H1 (cell line): ENCODE data around the gene NXNL2. TPM values are rescaled to one million over a fixed set of nuclear protein-coding genes. Genes with fewer than 3 reads are reported as not detected.
A peak's percentile ranks its signal among the peaks of the same experiment; 100 is the strongest.

Source experiments
- CTCF ChIA-PET: fragments of 300-600 bp; sonication (Branson Sonifier 250); formaldehyde crosslinking; loops from one replicate; lab custom pipeline; 2021; ENCODE audit not compliant: partially characterized antibody; lab: Charles Lee
- POLR2A ChIA-PET: fragments of 300-600 bp; sonication (Branson Sonifier 250); formaldehyde crosslinking; loops from one replicate; lab custom pipeline; 2021; ENCODE audit warnings: inconsistent platforms; ENCODE audit not compliant: partially characterized antibody; lab: Charles Lee
- DNase-seq, 2 experiments: peaks; one replicate each; pipeline versions ENCODE4 v3.0.0 to v3.0.0-alpha.2; 2010 to 2022; ENCODE audit warnings: low spot score in 2 of 2, low read depth in 1 of 2, mixed read lengths in 1 of 2
- FAIRE-seq: peaks from 2 replicates; lab custom pipeline; 2011; peaks lifted over from hg19 to GRCh38; lab: Jason Lieb, UNC
- H2AFZ ChIP-seq: 2 replicates; pipeline ENCODE4 v1.8.1; 2012; ENCODE audit warnings: low read length, inconsistent platforms
- H2AK5ac ChIP-seq: 2 replicates; pipeline ENCODE4 v1.6.1; 2013; ENCODE audit warnings: low read depth, low read length
- H2BK120ac ChIP-seq: replicated peaks from 2 replicates; pipeline ENCODE3; 2013; ENCODE audit warnings: low read depth, low read length, inconsistent platforms
- H2BK12ac ChIP-seq: 2 replicates; pipeline ENCODE4 v1.6.1; 2013; ENCODE audit warnings: low read depth, low read length
- H2BK15ac ChIP-seq: 2 replicates; pipeline ENCODE4 v1.6.1; 2013; ENCODE audit warnings: low read length
- H2BK20ac ChIP-seq: 2 replicates; pipeline ENCODE4 v1.6.1; 2013; ENCODE audit warnings: low read length
- H2BK5ac ChIP-seq: 2 replicates; pipeline ENCODE4 v1.6.1; 2013; ENCODE audit warnings: low read depth, low read length
- H3K14ac ChIP-seq: 2 replicates; pipeline ENCODE4 v1.6.1; 2013; ENCODE audit warnings: inconsistent platforms; ENCODE audit not compliant: insufficient read length
- H3K18ac ChIP-seq: 2 replicates; pipeline ENCODE4 v1.6.1; 2013; ENCODE audit warnings: low read length; ENCODE audit errors: extremely low read depth
- H3K23ac ChIP-seq: 2 replicates; pipeline ENCODE4 v1.6.1; 2013; ENCODE audit warnings: inconsistent platforms; ENCODE audit not compliant: insufficient read length
- H3K23me2 ChIP-seq: 2 replicates; pipeline ENCODE4 v1.6.1; 2013; ENCODE audit warnings: low read depth, low read length
- H3K27ac ChIP-seq: 2 replicates; pipeline ENCODE4 v1.6.1; 2011; ENCODE audit warnings: low read depth, low read length, inconsistent platforms
- H3K27me3 ChIP-seq, 4 experiments: replicated peaks in 1 of 4; 1 replicate in 1 of 4; 2 replicates in 3 of 4; pipeline versions ENCODE4 v1.6.1 to v1.8.1; 2011 to 2013; ENCODE audit warnings: low read length in 3 of 4, mild to moderate bottlenecking in 3 of 4, inconsistent platforms in 2 of 4, mixed read lengths in 2 of 4, moderate library complexity in 1 of 4; ENCODE audit not compliant: control insufficient read depth in 3 of 4, insufficient read depth in 3 of 4; ENCODE audit errors: extremely low read depth in 1 of 4
- H3K36me3 ChIP-seq, 4 experiments: 2 replicates each; pipeline versions ENCODE4 v1.6.1 to v1.8.1; 2011 to 2013; ENCODE audit warnings: mild to moderate bottlenecking in 4 of 4, low read length in 3 of 4, moderate library complexity in 2 of 4, control low read depth in 1 of 4, inconsistent platforms in 1 of 4; ENCODE audit not compliant: insufficient read depth in 4 of 4, control insufficient read depth in 2 of 4
- H3K4ac ChIP-seq: replicated peaks from 2 replicates; pipeline ENCODE3; 2013; ENCODE audit warnings: low read length, low read depth, mixed read lengths, inconsistent platforms; ENCODE audit not compliant: insufficient read length
- H3K4me1 ChIP-seq, 4 experiments: replicated peaks in 1 of 4; 1 replicate in 1 of 4; 2 replicates in 3 of 4; pipeline versions ENCODE4 v1.6.1 to v1.8.1; 2011 to 2013; ENCODE audit warnings: low read length in 3 of 4, inconsistent platforms in 2 of 4, mixed read lengths in 1 of 4; ENCODE audit not compliant: insufficient read depth in 4 of 4, control insufficient read depth in 3 of 4
- H3K4me2 ChIP-seq, 2 experiments: 2 replicates each; pipeline versions ENCODE4 v1.6.1 to v1.8.1; 2011 to 2013; ENCODE audit warnings: low read depth in 2 of 2, low read length in 2 of 2, control low read depth in 1 of 2, inconsistent platforms in 1 of 2, mild to moderate bottlenecking in 1 of 2; ENCODE audit not compliant: insufficient read depth in 1 of 2
- H3K4me3 ChIP-seq, 4 experiments: fragments of 200-600, 300-600 bp in 1 of 4; sonication (generic), shearing (Covaris generic), sonication (Bioruptor Twin) in 1 of 4; 2 replicates each; pipeline versions ENCODE4 v1.5.1 to v1.8.1; 2011 to 2016; ENCODE audit warnings: low read length in 4 of 4, low read depth in 3 of 4, control low read depth in 2 of 4, inconsistent platforms in 2 of 4, mild to moderate bottlenecking in 2 of 4, mixed read lengths in 1 of 4, moderate library complexity in 1 of 4; ENCODE audit not compliant: insufficient read depth in 2 of 4; ENCODE audit errors: extremely low read depth in 1 of 4
- H3K56ac ChIP-seq: replicated peaks from 2 replicates; pipeline ENCODE3; 2013; ENCODE audit warnings: low read depth, mild to moderate bottlenecking, mixed read lengths, low read length, inconsistent platforms; ENCODE audit not compliant: insufficient read length
- H3K79me1 ChIP-seq: 2 replicates; pipeline ENCODE4 v1.6.1; 2013; ENCODE audit warnings: low read depth, low read length, control low read depth
- H3K79me2 ChIP-seq, 2 experiments: 2 replicates each; pipeline versions ENCODE4 v1.6.1 to v1.8.1; 2012 to 2013; ENCODE audit warnings: low read length in 2 of 2, mild to moderate bottlenecking in 2 of 2, inconsistent platforms in 1 of 2; ENCODE audit not compliant: insufficient read depth in 2 of 2, control insufficient read depth in 1 of 2
- H3K9ac ChIP-seq, 4 experiments: replicated peaks in 1 of 4; 1 replicate in 1 of 4; 2 replicates in 3 of 4; pipeline versions ENCODE4 v1.6.1 to v1.8.1; 2011 to 2013; ENCODE audit warnings: low read depth in 3 of 4, low read length in 3 of 4, control low read depth in 2 of 4, mild to moderate bottlenecking in 2 of 4, moderate library complexity in 2 of 4, inconsistent platforms in 1 of 4; ENCODE audit errors: extremely low read depth in 1 of 4
- H3K9me3 ChIP-seq, 2 experiments: 2 replicates each; pipeline versions ENCODE4 v1.6.1 to v1.8.1; 2012 to 2013; ENCODE audit warnings: mild to moderate bottlenecking in 2 of 2, moderate library complexity in 2 of 2, control low read depth in 1 of 2, inconsistent platforms in 1 of 2, low read depth in 1 of 2, low read length in 1 of 2, mixed read lengths in 1 of 2; ENCODE audit not compliant: insufficient read depth in 2 of 2
- H4K20me1 ChIP-seq, 2 experiments: replicated peaks in 1 of 2; 2 replicates each; pipeline versions ENCODE3 to v1.8.1; 2011 to 2013; ENCODE audit warnings: inconsistent platforms in 2 of 2, low read length in 2 of 2, mild to moderate bottlenecking in 1 of 2; ENCODE audit not compliant: insufficient read depth in 2 of 2, control insufficient read depth in 1 of 2
- H4K5ac ChIP-seq: 2 replicates; pipeline ENCODE4 v1.6.1; 2013; ENCODE audit warnings: low read length, low read depth, mixed read lengths, inconsistent platforms; ENCODE audit not compliant: insufficient read length
- H4K8ac ChIP-seq: 2 replicates; pipeline ENCODE4 v1.8.0; 2013; ENCODE audit warnings: mild to moderate bottlenecking, moderate library complexity, low read length, inconsistent platforms; ENCODE audit not compliant: insufficient read depth; ENCODE audit errors: extremely low read depth
- H4K91ac ChIP-seq: replicated peaks from 2 replicates; pipeline ENCODE3; 2013; ENCODE audit warnings: low read length, mixed read lengths, inconsistent platforms; ENCODE audit not compliant: insufficient read length
- ASH2L ChIP-seq: fragments of 200-600, 300-600 bp; sonication (generic); IDR thresholded peaks from one replicate; pipeline ENCODE4 v1.7.1; 2017; ENCODE audit warnings: low read length
- ATF3 ChIP-seq: IDR thresholded peaks from 2 replicates; pipeline ENCODE4 v1.6.1; 2011; ENCODE audit warnings: low read depth, mild to moderate bottlenecking, low read length; ENCODE audit not compliant: insufficient read depth
- CBX8 ChIP-seq: fragments of 300-800, 300-1000 bp; sonication (generic); IDR thresholded peaks from 2 replicates; pipeline ENCODE4 v1.7.1; 2016; ENCODE audit warnings: low read depth, low read length, borderline replicate concordance
- E2F6 ChIP-seq: IDR thresholded peaks from 2 replicates; pipeline ENCODE4 v1.6.1; 2012; ENCODE audit warnings: inconsistent platforms
- GABPA ChIP-seq: IDR thresholded peaks from 2 replicates; pipeline ENCODE4 v1.6.1; 2011; ENCODE audit warnings: mild to moderate bottlenecking, low read length, moderate library complexity, borderline replicate concordance; ENCODE audit not compliant: insufficient read depth
- HDAC2 ChIP-seq, 2 experiments: fragments of 300-600 bp in 1 of 2; sonication (generic) in 1 of 2; IDR thresholded peaks; 2 replicates each; pipeline ENCODE4 v1.6.1; 2011 to 2012; ENCODE audit warnings: low read depth in 2 of 2, low read length in 2 of 2, mild to moderate bottlenecking in 2 of 2, moderate library complexity in 2 of 2, borderline replicate concordance in 1 of 2, inconsistent platforms in 1 of 2
- HDAC6 ChIP-seq: IDR thresholded peaks from one replicate; pipeline ENCODE4 v1.7.1; 2012; ENCODE audit warnings: low read depth, mild to moderate bottlenecking, inconsistent platforms, low read length, moderate library complexity
- MAX ChIP-seq: IDR thresholded peaks from 2 replicates; pipeline ENCODE4 v1.6.1; 2012; ENCODE audit warnings: inconsistent platforms
- NRF1 ChIP-seq: IDR thresholded peaks from 2 replicates; pipeline ENCODE4 v1.6.1; 2011; ENCODE audit warnings: mild to moderate bottlenecking, low read depth, low read length, improper control_type of control experiment
- RAD21 ChIP-seq, 2 experiments: IDR thresholded peaks in 1 of 2; conservative IDR thresholded peaks in 1 of 2; 2 replicates each; pipeline ENCODE4 v1.6.1; 2011; ENCODE audit warnings: low read depth in 2 of 2, low read length in 2 of 2, improper control_type of control experiment in 1 of 2, inconsistent platforms in 1 of 2, mild to moderate bottlenecking in 1 of 2, moderate library complexity in 1 of 2
- RFX5 ChIP-seq: IDR thresholded peaks from 2 replicates; pipeline ENCODE4 v1.6.1; 2011; ENCODE audit warnings: low read depth, low read length, improper control_type of control experiment, borderline replicate concordance
- WGBS, 2 experiments: shearing (Covaris generic) in 1 of 2; methylation state at CpG; one replicate each; pipeline versions ENCODE4 v1.1.6 to v1.1.7; 2013 to 2015; ENCODE audit warnings: low lambda C conversion rate in 2 of 2, mixed read lengths in 2 of 2, inconsistent platforms in 1 of 2, low coverage in 1 of 2, missing lambda C conversion rate in 1 of 2; ENCODE audit not compliant: insufficient replicate concordance in 2 of 2, insufficient coverage in 1 of 2, insufficient read length in 1 of 2; ENCODE audit errors: extremely low coverage in 1 of 2, missing lambda C conversion rate in 1 of 2; 5-methylcytosine and 5-hydroxymethylcytosine counted together
- polyA plus RNA-seq, 7 experiments: library from polyadenylated mRNA; depleted of rRNA in 3 of 7; stranded (reverse) in 5 of 7; unstranded in 2 of 7; fragments of >200 nt in 5 of 7; fragments of 200-250 nt in 2 of 7; gene quantifications; 1 replicate in 5 of 7; 2 replicates in 1 of 7; 4 replicates in 1 of 7; pipeline versions ENCODE4 v1.2.1 to v1.2.3, GENCODE V29; 2011 to 2013; ENCODE audit warnings: missing spikeins in 2 of 7, mixed read lengths in 2 of 7
- total RNA-seq: library from RNA; stranded (reverse); fragmentation: NEBNext Ultra II Directional; extraction: Animal tissue kit (Norgen Biotek cat#: 25700); gene quantifications from 2 replicates; pipeline ENCODE4 v1.2.1, GENCODE V29; 2021

Gene NXNL2
- total and polyA plus RNA-seq, 2 of the 8 experiments (the other 6 are each of a cell fraction or from before 2014, with no cell fraction given): 1.9 to 2.6 TPM

GRCh38 chr9:88536023-88536324, 996 bp downstream of the NXNL2 start:
- H4K5ac ChIP-seq: no peak overlapping the region
- no peak overlapping the region for H3K27ac ChIP-seq
- no peak overlapping the region for H2BK15ac ChIP-seq
- peaks cover 13% of the 10 kb centered on the region; the same call in 1 of the 2 replicates for H3K23me2 ChIP-seq
- no peaks in the 10 kb centered on the region for H3K36me3 ChIP-seq
- no peak overlapping the region for H2AFZ ChIP-seq
- H2AK5ac ChIP-seq: no peak overlapping the region
- WGBS, 2 experiments: 67% methylated on average over 16 of the region's 18 CpGs; no CpG with 5 or more reads in 1 of the 2 experiments
- H3K23ac ChIP-seq: no peak overlapping the region
- no peak overlapping the region for H3K9ac ChIP-seq
- H3K27me3 ChIP-seq: peaks cover 0 to 15% (median 12%) of the 10 kb centered on the region in 4 experiments; a peak in 4 of 7 replicates
- no peaks in the 10 kb centered on the region for H3K79me2 ChIP-seq
- no peak overlapping the region for H3K14ac ChIP-seq
- ChIA-PET POLR2A (interaction anchor here (0.7 to 1.1 kb wide), 4 partner anchors 31 to 209 kb away, joined by 3 read pairs; no protein-coding TSS in a partner anchor), CTCF (interaction anchor here (0.8 to 2.1 kb wide), 8 partner anchors 15 to 465 kb away, joined by 3 to 6 read pairs (median 3); no protein-coding TSS in a partner anchor)
- no peak overlapping the region for H3K18ac ChIP-seq
- H3K4me3 ChIP-seq: peak overlapping the region; percentile 55 to 91 (median 62); a peak in 7 of 8 replicates
- H4K20me1 ChIP-seq: peaks cover 2 to 7% of the 10 kb centered on the region in 2 experiments
- H3K4ac ChIP-seq: no peak overlapping the region
- H3K79me1 ChIP-seq: 0 out of 2 replicates have a peak, but pooled peaks cover 9% of the 10 kb centered on the region
- DNase-seq: no peak
- no peak overlapping the region for H2BK5ac ChIP-seq
- H3K56ac ChIP-seq: no peak overlapping the region
- no peak for FAIRE-seq
- H3K4me1 ChIP-seq: peaks cover 0 to 5% (median 4%) of the 10 kb centered on the region in 4 experiments; a peak in 5 of 7 replicates
- H2BK12ac ChIP-seq: no peak overlapping the region
- no peaks in the 10 kb centered on the region for H3K9me3 ChIP-seq
- no peak overlapping the region for H2BK120ac ChIP-seq
- peak overlapping the region; percentile 67 to 90 for H3K4me2 ChIP-seq
- H4K8ac ChIP-seq: no peak overlapping the region
- no peak overlapping the region for H4K91ac ChIP-seq
- no peak overlapping the region for H2BK20ac ChIP-seq
- TF ChIP-seq MAX (no peak), E2F6 (no peak), HDAC6 (no peak), RFX5 (no peak), NRF1 (no peak), CBX8 (no peak), GABPA (no peak), ATF3 (no peak), RAD21 (IDR thresholded peaks at IDR 0.05 in 1 of 2, conservative IDR thresholded peaks at IDR 0.05 in 1 of 2; ENCODE audit: low read depth in 2 of 2, low read length in 2 of 2) (no peak), HDAC2 (IDR thresholded peaks at IDR 0.05; ENCODE audit: borderline replicate concordance in 1 of 2, low read depth in 2 of 2, low read length in 2 of 2) (no peak), ASH2L (no peak)
